Astrocyte of the cerebellum (primary cell): ENCODE measurements around the gene SERPINA3.

Experiments
- DNase-seq: peaks from one replicate; pipeline ENCODE4 v3.0.0-alpha.2; 2011; ENCODE audit warnings: low read depth
- H3K4me3 ChIP-seq: 2 replicates; pipeline ENCODE4 v1.5.1; 2011; ENCODE audit warnings: mild to moderate bottlenecking, low read depth, low read length, moderate library complexity
- CTCF ChIP-seq: IDR thresholded peaks from 2 replicates; pipeline ENCODE4 v1.5.1; 2012; ENCODE audit warnings: low read length, low read depth, moderate library complexity, mild to moderate bottlenecking; ENCODE audit errors: missing control alignments
- in situ Hi-C: cut with HindIII; loops from 2 replicates; pipeline ENCODE4 v1.10.0; 2017; ENCODE audit warnings: low sequenced_read_pairs

The SERPINA3 gene

GRCh38 chr14:94612174-94612573 lies at the start of gene SERPINA3:
SERPINA3 (plus strand) TSS chr14:94612391; CDS start chr14:94614442, 2,051 bp downstream.
- H3K4me3 ChIP-seq: no peak within 1 kb of the TSS
- no peak for TF ChIP-seq CTCF
- in situ Hi-C loops: no loop called here
- no peak for DNase-seq

GRCh38 chr14:94562941-94563883 lies 49.0 kb upstream of the SERPINA3 start:
- no peak overlapping the region for H3K4me3 ChIP-seq
- in situ Hi-C loops: no loop called here
- no peak for DNase-seq
- no peak for TF ChIP-seq CTCF

- in situ Hi-C loops: no loop called here
- no peak for TF ChIP-seq CTCF
- H3K4me3 ChIP-seq: no peak overlapping the region
- no peak for DNase-seq
These were observed 47.8 kb upstream of the SERPINA3 start for GRCh38 chr14:94564381-94564780.

GRCh38 chr14:94568186-94568585 lies 44.0 kb upstream of the SERPINA3 start:
- in situ Hi-C loops: no loop called here
- H3K4me3 ChIP-seq: no peak overlapping the region
- no peak for TF ChIP-seq CTCF
- DNase-seq: no peak

- TF ChIP-seq CTCF: no peak
- no peak overlapping the region for H3K4me3 ChIP-seq
- in situ Hi-C loops: no loop called here
- no peak for DNase-seq
These were observed 42.7 kb upstream of the SERPINA3 start for GRCh38 chr14:94569381-94570001.

GRCh38 chr14:94570002-94570400 lies 42.2 kb upstream of the SERPINA3 start:
- no peak for DNase-seq
- no peak overlapping the region for H3K4me3 ChIP-seq
- in situ Hi-C loops: no loop called here
- no peak for TF ChIP-seq CTCF
